Endothelial cell (in vitro differentiated cells): ENCODE results near the gene SSH2. TPM values are rescaled to one million over a fixed set of nuclear protein-coding genes. Genes with fewer than 3 reads are reported as not detected.
A peak's percentile ranks its signal among the peaks of the same experiment; 100 is the strongest.

ENCODE experiments used
- DNase-seq: peaks from one replicate; pipeline ENCODE4 v3.0.0; 2021; ENCODE audit warnings: low spot score
- H3K27ac Mint-ChIP-seq: one replicate; pipeline ENCODE4 v1.8.0; 2021; ENCODE audit warnings: mixed read lengths, inconsistent platforms; ENCODE audit not compliant: unreplicated experiment
- H3K27me3 Mint-ChIP-seq: one replicate; pipeline ENCODE4 v1.8.0; 2021; ENCODE audit warnings: mild to moderate bottlenecking, moderate library complexity, mixed read lengths, inconsistent platforms; ENCODE audit not compliant: unreplicated experiment
- H3K36me3 Mint-ChIP-seq: one replicate; pipeline ENCODE4 v1.8.0; 2021; ENCODE audit warnings: mild to moderate bottlenecking, low read depth, mixed read lengths, inconsistent platforms; ENCODE audit not compliant: unreplicated experiment
- H3K4me1 Mint-ChIP-seq: one replicate; pipeline ENCODE4 v1.8.0; 2021; ENCODE audit warnings: mild to moderate bottlenecking, mixed read lengths, inconsistent platforms; ENCODE audit not compliant: unreplicated experiment
- H3K4me3 Mint-ChIP-seq: one replicate; pipeline ENCODE4 v1.8.0; 2021; ENCODE audit warnings: mild to moderate bottlenecking, mixed read lengths, inconsistent platforms; ENCODE audit not compliant: unreplicated experiment
- H3K9me3 Mint-ChIP-seq: one replicate; pipeline ENCODE4 v1.8.0; 2021; ENCODE audit warnings: mixed read lengths, inconsistent platforms; ENCODE audit not compliant: unreplicated experiment
- CTCF ChIP-seq: fragments of 200-600 bp; sonication (generic); IDR thresholded peaks from one replicate; pipeline ENCODE4 v1.5.0; 2021; ENCODE audit warnings: antibody characterized with exemption; ENCODE audit not compliant: unreplicated experiment
- total RNA-seq: library from RNA; stranded (reverse); fragmentation: NEBNext Ultra II Directional; extraction: Animal tissue kit (Norgen Biotek cat#: 25700); gene quantifications from one replicate; pipeline ENCODE4 v1.2.1, GENCODE V29; 2021; ENCODE audit not compliant: unreplicated experiment

The SSH2 gene
- total RNA-seq, 1 donor from 2014 or later: 81.2 TPM

- Mint-ChIP-seq H3K36me3 (peaks cover 6% of the 10 kb centered on the region), H3K4me1 (peaks cover 51% of the 10 kb centered on the region), H3K27me3 (peaks cover 7% of the 10 kb centered on the region), H3K4me3 (no peak overlapping the region), H3K27ac (peak overlapping the region; percentile 92), H3K9me3 (no peaks in the 10 kb centered on the region)
- no peak for DNase-seq
- TF ChIP-seq CTCF: no peak
These were observed 287.8 kb downstream of the SSH2 start for GRCh38 chr17:29642171-29642611.

- peaks cover 13% of the 10 kb centered on the region for H3K36me3 Mint-ChIP-seq
- no peak for TF ChIP-seq CTCF
- H3K27ac Mint-ChIP-seq: peak overlapping the region; percentile 91
- no peak overlapping the region for H3K4me3 Mint-ChIP-seq
- H3K27me3 Mint-ChIP-seq: peaks cover 7% of the 10 kb centered on the region
- H3K9me3 Mint-ChIP-seq: no peaks in the 10 kb centered on the region
- no peak for DNase-seq
- peaks cover 58% of the 10 kb centered on the region for H3K4me1 Mint-ChIP-seq
These were observed 288.9 kb downstream of the SSH2 start for GRCh38 chr17:29640981-29641642.

- peaks cover 7% of the 10 kb centered on the region for H3K27me3 Mint-ChIP-seq
- H3K36me3 Mint-ChIP-seq: peaks cover 20% of the 10 kb centered on the region
- peak overlapping the region; percentile 91 for H3K27ac Mint-ChIP-seq
- no peak for TF ChIP-seq CTCF
- H3K4me3 Mint-ChIP-seq: peak overlapping the region; percentile 3
- DNase-seq: no peak
- H3K9me3 Mint-ChIP-seq: no peaks in the 10 kb centered on the region
- peaks cover 59% of the 10 kb centered on the region for H3K4me1 Mint-ChIP-seq
These were observed 289.6 kb downstream of the SSH2 start for GRCh38 chr17:29640413-29640812.

GRCh38 chr17:29633886-29634285 is 296.1 kb downstream of the SSH2 start:
- H3K27me3 Mint-ChIP-seq: peaks cover 3% of the 10 kb centered on the region
- H3K4me3 Mint-ChIP-seq: no peak overlapping the region
- peaks cover 25% of the 10 kb centered on the region for H3K4me1 Mint-ChIP-seq
- H3K9me3 Mint-ChIP-seq: no peaks in the 10 kb centered on the region
- no peak for TF ChIP-seq CTCF
- H3K36me3 Mint-ChIP-seq: peaks cover 57% of the 10 kb centered on the region
- H3K27ac Mint-ChIP-seq: peak overlapping the region; percentile 38
- DNase-seq: no peak

- peak overlapping the region; percentile 22 for H3K27ac Mint-ChIP-seq
- DNase-seq: no peak
- H3K4me1 Mint-ChIP-seq: peaks cover 8% of the 10 kb centered on the region
- peaks cover 55% of the 10 kb centered on the region for H3K36me3 Mint-ChIP-seq
- H3K27me3 Mint-ChIP-seq: peaks cover 3% of the 10 kb centered on the region
- H3K9me3 Mint-ChIP-seq: no peaks in the 10 kb centered on the region
- TF ChIP-seq CTCF: no peak
- H3K4me3 Mint-ChIP-seq: no peak overlapping the region
These were observed 299.3 kb downstream of the SSH2 start for GRCh38 chr17:29630630-29631193.
